Right cardiac atrium (tissue), 5 donors: Measurements from ENCODE around the gene COX6B2. TPM values are rescaled to one million over a fixed set of nuclear protein-coding genes. Genes with fewer than 3 reads are reported as not detected.

Experiments used
- ATAC-seq, 2 donors: fragments of 200-7000 bp; cut with Tn5 transposase; one replicate each; pipeline versions ENCODE4 v1.8.0 to v1.9.1; 2020; ENCODE audit warnings: moderate library complexity in 2 of 2, mild to moderate bottlenecking in 1 of 2
- DNase-seq, 3 donors: peaks; one replicate each; pipeline ENCODE4 v3.0.0-alpha.2; 2020
- H3K27ac ChIP-seq: one replicate; pipeline ENCODE4 v1.5.1; 2013; ENCODE audit warnings: mild to moderate bottlenecking, low read length, control low read depth, moderate library complexity
- H3K27me3 ChIP-seq: one replicate; pipeline ENCODE4 v1.6.1; 2013; ENCODE audit not compliant: control insufficient read depth, insufficient read depth
- H3K4me1 ChIP-seq: one replicate; pipeline ENCODE4 v1.6.1; 2013; ENCODE audit warnings: low read length; ENCODE audit not compliant: control insufficient read depth, insufficient read depth
- H3K4me3 ChIP-seq: one replicate; pipeline ENCODE4 v1.5.1; 2013; ENCODE audit warnings: low read length, control low read depth
- H3K9me3 ChIP-seq: one replicate; pipeline ENCODE4 v1.6.1; 2013; ENCODE audit warnings: low read length; ENCODE audit not compliant: control insufficient read depth
- WGBS: extraction: QIAGEN DNeasy Blood & Tissue Kit; methylation state at CpG from one replicate; pipeline ENCODE4 v1.1.7; 2013; 5-methylcytosine and 5-hydroxymethylcytosine counted together
- intact Hi-C, 4 donors: fragments of 100-400 bp; cut with DNase I; formaldehyde crosslinking; loops; one replicate each; pipeline versions ENCODE4 v1.11.0 to v1.14.0; 2022 to 2023
- polyA plus RNA-seq: library from polyadenylated mRNA; stranded (reverse); fragments of 200-250 nt; gene quantifications from one replicate; pipeline ENCODE4 v1.2.3, GENCODE V29; 2013
- total RNA-seq, 4 donors: library from RNA; stranded (reverse); fragmentation: NEBNext Ultra II Directional; extraction: Animal tissue kit (Norgen Biotek cat#: 25700); gene quantifications; one replicate each; pipeline ENCODE4 v1.2.1, GENCODE V29; 2021
- donor health status: healthy with polysubstance abuse.
- donor health status: DM: no; HTN: yes; CAD: no.
- donor health status: DM: no; HTN: no; CAD: no.
- donor health status: DM: no; HTN: yes; CAD: no; lungs with severe emphysema.
- donor health status: DM: yes; HTN: yes; CAD: no.

Gene COX6B2
- total and polyA plus RNA-seq, 5 donors: not detected

DNA sequence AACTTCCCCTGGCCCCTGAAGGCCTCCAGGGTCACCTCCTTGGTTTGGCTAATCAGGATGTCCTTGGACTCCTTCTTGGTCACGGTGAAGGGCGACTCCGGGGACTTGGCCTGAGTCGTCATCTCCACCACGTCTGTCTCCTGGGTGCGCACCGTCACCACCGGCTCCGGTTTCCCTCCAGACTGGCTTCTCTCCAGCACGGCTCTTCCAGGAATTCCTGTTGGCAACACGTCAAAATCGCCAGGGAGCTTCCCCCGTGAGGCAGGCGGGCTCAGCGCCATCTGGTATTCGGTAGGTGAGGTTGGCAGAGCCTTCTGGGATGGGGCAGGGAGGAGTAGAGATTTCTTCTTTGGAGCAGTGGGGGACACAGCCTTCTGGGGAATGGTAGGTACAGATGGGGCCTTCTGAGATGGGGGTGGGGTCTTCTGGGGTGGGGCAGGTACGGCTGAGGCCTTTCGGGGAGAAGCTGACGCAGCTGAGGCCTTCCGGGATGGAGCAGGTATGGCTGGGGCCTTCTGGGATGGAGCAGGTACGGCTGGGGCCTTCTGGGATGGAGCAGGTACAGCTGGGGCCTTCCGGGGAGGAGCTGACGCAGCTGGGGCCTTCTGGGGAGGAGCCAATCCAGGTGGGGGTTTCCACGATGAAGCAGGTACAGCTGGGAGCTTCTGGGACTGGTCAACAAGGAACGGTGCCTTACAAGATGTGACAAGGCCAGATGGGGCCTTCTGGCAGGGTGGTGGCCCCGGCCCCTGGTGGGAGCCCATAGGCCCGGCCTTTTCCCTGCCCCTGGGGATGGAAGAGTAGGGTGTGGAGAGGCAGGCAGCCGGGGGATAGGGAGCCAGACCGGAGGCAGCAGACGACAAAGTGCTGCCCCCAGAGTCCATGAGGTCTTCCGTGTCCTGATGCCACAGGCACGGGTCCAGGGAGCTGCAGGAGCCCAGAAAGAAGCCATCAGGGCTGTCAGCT is 4.7 kb upstream of the COX6B2 start:
- 59% methylated on average over 32 of the region's 32 CpGs for WGBS
- DNase-seq: no peak
- Histone ChIP-seq H3K4me1 (no peaks in the 10 kb centered on the region), H3K9me3 (no peaks in the 10 kb centered on the region), H3K27ac (no peak overlapping the region), H3K4me3 (no peak overlapping the region), H3K27me3 (no peaks in the 10 kb centered on the region)
- ATAC-seq: no peak
- intact Hi-C loops: no loop called here

DNA sequence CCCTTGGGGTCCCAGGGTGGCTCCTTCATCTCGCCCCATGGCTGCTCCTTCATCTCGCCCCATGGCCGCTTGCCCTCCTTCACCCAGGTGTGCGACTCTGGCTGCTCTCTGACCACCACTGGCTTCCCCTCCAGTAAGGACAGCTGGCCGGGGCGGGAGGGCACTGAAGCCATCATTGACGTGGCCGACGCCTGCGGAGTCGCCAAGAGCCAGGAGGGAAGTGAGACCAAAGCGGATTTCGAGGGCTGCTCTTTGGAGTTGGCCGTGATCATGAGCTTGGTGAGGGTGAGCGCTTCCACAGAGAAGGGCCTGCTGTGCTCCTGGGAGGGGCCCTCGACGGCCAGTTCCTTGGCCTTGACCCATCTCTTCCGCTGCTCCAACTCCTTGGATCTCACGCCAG is 4.0 kb upstream of the COX6B2 start:
- 84% methylated on average over 19 of the region's 19 CpGs for WGBS
- Histone ChIP-seq H3K27me3 (no peaks in the 10 kb centered on the region), H3K27ac (no peak overlapping the region), H3K4me3 (no peak overlapping the region), H3K4me1 (no peaks in the 10 kb centered on the region), H3K9me3 (no peaks in the 10 kb centered on the region)
- no peak for ATAC-seq
- no peak for DNase-seq
- intact Hi-C loops: no loop called here

DNA sequence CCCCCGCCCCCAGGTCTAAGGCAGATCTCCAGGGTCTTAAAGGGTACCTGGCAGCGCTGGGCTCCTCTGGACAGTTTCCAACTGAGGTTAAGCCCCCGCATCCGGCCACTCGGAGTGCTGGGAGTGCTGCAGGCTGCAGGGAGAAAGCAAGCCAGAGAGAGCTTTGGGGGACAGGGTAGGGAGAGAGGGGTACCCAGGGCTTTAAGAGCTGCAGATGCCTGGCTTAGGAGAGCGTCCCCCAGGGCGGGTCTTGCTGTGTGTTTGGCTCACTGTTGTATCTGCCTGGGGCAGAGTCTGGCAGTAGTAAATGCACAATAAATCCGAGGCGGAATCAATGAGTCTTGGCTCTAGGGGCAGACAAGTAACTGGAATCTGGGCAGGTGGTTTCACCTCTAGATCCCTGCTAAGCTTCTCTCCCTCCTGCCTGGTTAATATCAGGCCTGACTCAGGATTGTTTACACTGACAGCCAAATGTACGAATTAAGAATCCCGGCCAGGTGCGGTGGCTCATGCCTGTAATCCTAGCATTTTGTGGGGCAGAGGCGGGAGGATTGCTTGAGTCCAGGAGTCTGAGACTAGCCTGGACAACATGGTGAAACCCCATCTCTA is 798 bp upstream of the COX6B2 start:
- DNase-seq: peak in 1 of 3 donors; percentile 38
- intact Hi-C loops: no loop called here
- WGBS: 29% methylated on average over 13 of the region's 13 CpGs
- Histone ChIP-seq H3K9me3 (no peaks in the 10 kb centered on the region), H3K27me3 (no peaks in the 10 kb centered on the region), H3K4me3 (no peak overlapping the region), H3K4me1 (no peaks in the 10 kb centered on the region), H3K27ac (no peak overlapping the region)
- no peak for ATAC-seq

DNA sequence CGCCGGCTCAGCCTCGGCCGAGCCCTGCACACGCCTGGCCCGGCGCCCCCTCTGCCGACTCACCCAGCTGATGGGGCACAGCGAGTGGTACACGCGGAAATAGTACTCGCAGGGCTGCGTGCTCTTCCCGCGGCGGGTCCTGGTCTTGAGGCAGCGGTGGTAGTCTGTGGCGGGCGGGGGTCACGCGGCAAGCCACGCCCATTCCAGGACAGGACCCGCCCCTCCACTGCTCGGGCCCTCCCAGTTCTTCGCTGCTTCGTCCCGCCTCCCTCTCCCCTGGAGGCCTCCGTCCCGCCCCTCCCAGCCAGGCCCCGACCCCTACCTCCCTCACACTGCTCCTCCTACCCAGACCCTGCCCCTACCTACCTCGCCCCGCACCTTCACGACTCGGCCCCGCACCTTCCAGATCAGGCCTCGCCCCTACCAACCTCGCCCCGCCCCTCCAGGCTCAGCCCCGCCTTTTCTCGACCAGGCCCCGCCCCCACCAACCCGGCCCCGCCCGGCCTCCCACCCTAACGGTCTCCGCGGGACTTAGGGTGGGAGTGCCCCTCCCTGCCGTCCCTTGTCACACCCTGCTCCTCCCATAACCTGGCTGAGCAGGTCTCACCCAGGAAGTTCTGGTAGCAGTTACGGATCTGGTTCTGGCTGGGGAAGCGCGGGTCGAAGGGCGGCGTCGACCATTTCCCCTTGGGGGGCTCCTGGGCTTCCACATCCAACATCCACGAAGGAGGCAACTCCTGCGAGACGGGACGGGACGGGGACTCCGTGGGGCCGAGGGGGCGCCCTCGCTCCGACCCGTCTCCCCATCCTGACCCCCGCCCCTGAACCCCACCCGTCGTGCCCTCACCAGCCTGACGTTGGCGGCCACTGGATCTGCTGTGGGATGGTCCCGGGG is 469 bp downstream of the COX6B2 start:
- DNase-seq (peak; percentile 69 to 86 (median 82)), ATAC-seq (peak; percentile 84 to 93)
- Histone ChIP-seq H3K9me3 (no peaks in the 10 kb centered on the region), H3K4me1 (no peaks in the 10 kb centered on the region), H3K4me3 (peak overlapping the region; percentile 24), H3K27ac (no peak overlapping the region), H3K27me3 (no peaks in the 10 kb centered on the region)
- 1% methylated on average over 71 of the region's 72 CpGs for WGBS
- intact Hi-C loops: no loop called here

DNA sequence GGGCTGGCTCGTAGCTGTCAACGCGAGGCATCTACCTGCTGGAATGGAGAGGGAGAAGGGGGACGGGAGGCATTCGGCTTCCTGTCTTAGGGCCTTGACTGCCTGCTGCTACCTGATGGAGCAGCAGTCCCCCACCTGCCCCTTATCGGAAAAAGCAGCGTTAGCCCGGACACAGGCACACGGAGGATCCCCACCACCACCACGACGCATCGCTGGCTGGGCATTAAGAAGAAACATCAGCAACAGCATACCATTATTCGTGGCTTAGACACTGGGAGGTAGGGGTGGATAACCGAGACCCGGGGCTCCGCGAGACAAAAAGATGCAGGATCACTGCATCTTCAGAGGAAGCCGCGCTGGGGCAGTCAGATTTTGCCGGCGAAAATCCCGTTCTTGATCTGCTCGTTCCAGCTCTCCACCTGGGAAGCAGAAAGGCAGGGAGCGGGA is 1.1 kb downstream of the COX6B2 start:
- Histone ChIP-seq H3K4me1 (no peaks in the 10 kb centered on the region), H3K9me3 (no peaks in the 10 kb centered on the region), H3K27me3 (no peaks in the 10 kb centered on the region), H3K4me3 (peak overlapping the region; percentile 24), H3K27ac (no peak overlapping the region)
- intact Hi-C loops: no loop called here
- 4% methylated on average over 24 of the region's 24 CpGs for WGBS
- ATAC-seq (no peak), DNase-seq (no peak)

DNA sequence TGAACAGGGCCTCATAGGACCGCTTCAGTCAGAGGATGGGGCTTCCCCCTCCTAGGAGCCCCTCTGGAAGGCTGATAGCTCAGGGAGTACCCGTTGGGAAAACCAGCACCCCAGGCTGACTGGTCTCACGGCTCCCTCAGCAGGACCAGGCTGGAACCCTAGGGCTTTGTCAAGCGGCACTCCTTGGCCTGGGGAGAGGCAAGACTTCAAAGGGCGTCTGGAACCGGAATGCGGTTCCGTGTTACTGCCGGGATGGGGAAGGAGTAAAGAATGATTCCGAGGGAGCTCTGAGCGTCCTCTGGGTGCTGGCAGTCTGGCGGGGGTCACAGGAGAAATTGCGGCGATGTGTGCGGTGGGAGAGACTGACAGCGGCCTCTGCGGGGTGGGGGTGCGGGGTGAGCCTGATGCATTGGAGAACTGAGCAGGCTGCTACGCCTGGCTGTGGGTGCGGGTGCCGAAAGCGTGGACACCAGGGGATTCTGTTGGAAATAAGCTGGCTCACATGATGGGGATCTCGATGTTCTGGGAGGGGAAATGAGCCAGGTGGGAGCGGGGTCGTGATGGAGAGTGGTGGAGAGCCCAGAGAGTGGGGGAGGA is 1.9 kb downstream of the COX6B2 start:
- no peaks in the 10 kb centered on the region for H3K27me3 ChIP-seq
- intact Hi-C loops: no loop called here
- ATAC-seq: no peak
- no peaks in the 10 kb centered on the region for H3K4me1 ChIP-seq
- no peak overlapping the region for H3K4me3 ChIP-seq
- DNase-seq: peak in 1 of 3 donors; percentile 39
- WGBS: 57% methylated on average over 25 of the region's 25 CpGs
- H3K27ac ChIP-seq: no peak overlapping the region
- no peaks in the 10 kb centered on the region for H3K9me3 ChIP-seq

DNA sequence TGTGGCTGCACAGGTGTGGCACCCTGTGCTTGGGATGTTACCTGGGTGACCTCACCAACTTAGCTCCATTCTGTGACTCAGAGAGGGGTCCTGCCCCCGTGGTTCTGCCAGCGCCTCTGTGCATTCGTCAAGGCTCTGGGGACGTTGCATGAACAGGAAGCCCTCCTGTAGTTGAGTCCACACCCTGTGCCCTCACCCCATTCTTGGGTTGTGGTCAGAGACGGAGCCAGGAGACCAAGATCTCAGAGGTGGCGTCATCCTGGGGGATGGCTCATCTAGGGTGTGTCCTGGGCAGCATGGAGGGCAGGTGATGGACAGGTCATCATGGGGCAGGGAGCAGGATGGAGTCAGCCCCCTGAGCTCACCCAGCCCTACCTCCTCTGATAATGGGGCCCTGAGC is 2.5 kb downstream of the COX6B2 start:
- Histone ChIP-seq H3K27ac (no peak overlapping the region), H3K4me1 (no peaks in the 10 kb centered on the region), H3K4me3 (no peak overlapping the region), H3K9me3 (no peaks in the 10 kb centered on the region), H3K27me3 (no peaks in the 10 kb centered on the region)
- 73% methylated on average over 6 of the region's 6 CpGs for WGBS
- intact Hi-C loops: no loop called here
- peak in 1 of 3 donors; percentile 9 for DNase-seq
- no peak for ATAC-seq

DNA sequence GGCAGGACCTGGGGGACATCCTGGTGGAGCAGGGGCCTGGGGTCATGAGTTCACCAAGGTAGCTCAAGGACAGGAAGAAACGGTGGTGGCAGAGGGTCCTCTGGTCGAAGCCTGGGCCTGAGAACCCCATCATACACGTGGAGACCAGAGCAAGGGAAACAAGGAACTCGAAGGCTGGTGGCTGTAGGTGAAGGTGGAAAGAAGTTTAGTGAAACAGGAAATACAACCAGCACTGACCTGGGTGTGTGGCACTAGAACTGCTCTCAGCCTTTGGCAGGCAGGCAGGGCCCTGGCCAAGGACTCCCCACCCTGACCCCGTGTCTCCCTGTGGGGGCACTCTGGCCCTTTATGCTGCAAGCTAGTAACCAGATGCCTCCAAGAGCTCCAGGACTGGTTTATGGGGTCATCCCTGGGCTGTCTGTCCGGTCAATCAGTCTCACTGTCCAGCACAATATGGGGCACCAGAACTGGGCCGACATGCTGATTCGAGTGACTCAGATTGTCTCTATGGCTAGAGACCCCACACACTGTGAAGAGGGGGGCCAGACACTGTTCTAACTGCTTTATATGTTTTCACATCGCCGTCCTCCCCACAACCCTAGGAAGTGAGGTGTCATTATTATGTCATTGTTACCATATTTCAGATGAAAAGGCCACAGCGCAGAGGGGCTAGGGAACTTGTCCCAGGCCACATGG is 3.8 kb downstream of the COX6B2 start:
- no peak overlapping the region for H3K27ac ChIP-seq
- DNase-seq (peak in 1 of 3 donors; percentile 10), ATAC-seq (no peak)
- intact Hi-C loops: no loop called here
- no peaks in the 10 kb centered on the region for H3K27me3 ChIP-seq
- no peak overlapping the region for H3K4me3 ChIP-seq
- no peaks in the 10 kb centered on the region for H3K4me1 ChIP-seq
- WGBS: 72% methylated on average over 11 of the region's 11 CpGs
- H3K9me3 ChIP-seq: no peaks in the 10 kb centered on the region

DNA sequence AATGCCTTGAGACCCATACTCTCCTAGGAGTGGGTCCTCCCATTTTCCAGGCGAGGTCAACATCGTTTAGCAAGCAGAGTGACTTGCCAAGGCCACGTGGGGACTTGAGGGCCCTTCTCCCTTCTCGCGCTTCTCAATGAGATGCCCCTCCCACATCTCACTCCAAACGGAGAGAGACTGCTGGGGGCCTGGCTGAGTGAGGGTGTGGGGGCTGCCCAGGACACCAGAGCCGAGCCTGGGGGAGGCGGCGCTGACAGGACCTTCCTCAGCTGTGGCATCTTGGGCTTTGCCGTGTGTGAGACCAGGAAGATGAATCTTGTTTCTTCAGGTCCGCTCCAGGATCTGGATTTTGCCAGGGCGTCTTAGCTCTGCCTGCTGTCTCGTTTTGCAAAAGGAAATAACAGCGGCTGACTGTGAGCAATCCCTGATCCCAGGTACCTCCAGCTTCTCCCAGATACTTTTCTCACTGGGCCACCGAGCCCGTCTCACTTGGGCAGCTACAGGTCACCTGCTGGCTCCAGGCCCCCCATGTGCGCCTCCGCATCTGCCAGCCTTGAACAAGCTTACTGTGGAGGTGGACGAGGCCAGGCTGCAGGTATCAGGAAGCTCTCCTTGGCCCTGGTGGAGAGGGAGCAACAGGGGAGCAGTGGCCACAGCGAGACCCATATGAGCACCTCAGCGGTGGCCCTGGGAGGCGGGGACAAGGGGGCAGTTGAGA is 6.0 kb downstream of the COX6B2 start:
- intact Hi-C loops: no loop called here
- H3K4me3 ChIP-seq: no peak overlapping the region
- no peak overlapping the region for H3K27ac ChIP-seq
- WGBS: 64% methylated on average over 22 of the region's 22 CpGs
- DNase-seq (peak in 1 of 3 donors; percentile 38), ATAC-seq (no peak)
- H3K9me3 ChIP-seq: no peaks in the 10 kb centered on the region
- no peaks in the 10 kb centered on the region for H3K27me3 ChIP-seq
- no peaks in the 10 kb centered on the region for H3K4me1 ChIP-seq
